Upper lobe of right lung (tissue), 1 donor: ENCODE measurements around the gene WWOX. TPM values are rescaled to one million over a fixed set of nuclear protein-coding genes. Genes with fewer than 3 reads are reported as not detected.

Experiments
- ATAC-seq: fragments of 200-7000 bp; cut with Tn5 transposase; one replicate; pipeline ENCODE4 v1.9.1; 2020; ENCODE audit warnings: mild to moderate bottlenecking, moderate library complexity
- DNase-seq: peaks from one replicate; pipeline ENCODE4 v3.0.0-alpha.2; 2020
- H3K27ac ChIP-seq: fragments of 200-600 bp; one replicate; pipeline ENCODE4 v1.8.0; 2022
- H3K27me3 ChIP-seq: fragments of 200-600 bp; one replicate; pipeline ENCODE4 v1.8.0; 2022; ENCODE audit warnings: mild to moderate bottlenecking
- H3K36me3 ChIP-seq: fragments of 200-600 bp; one replicate; pipeline ENCODE4 v1.8.0; 2022
- H3K4me1 ChIP-seq: fragments of 200-600 bp; one replicate; pipeline ENCODE4 v1.8.0; 2022
- H3K4me3 ChIP-seq: fragments of 200-600 bp; one replicate; pipeline ENCODE4 v1.8.0; 2022; ENCODE audit warnings: mild to moderate bottlenecking
- H3K9me3 ChIP-seq: fragments of 200-600 bp; one replicate; pipeline ENCODE4 v1.8.0; 2022
- intact Hi-C: fragments of 100-400 bp; cut with DNase I; formaldehyde crosslinking; loops from one replicate; pipeline ENCODE4 v1.11.0; 2022
- total RNA-seq: library from RNA; stranded (reverse); fragmentation: NEBNext Ultra II Directional; extraction: Animal tissue kit (Norgen Biotek cat#: 25700); gene quantifications from one replicate; pipeline ENCODE4 v1.2.1, GENCODE V29; 2021
- TF ChIP-seq, protein P1 (sequence below): fragments of 200-600 bp; IDR thresholded peaks from one replicate; pipeline ENCODE4 v1.8.0; 2022; ENCODE audit warnings: antibody characterized with exemption
- donor health status: DM: no; HTN: yes; CAD: no; lungs with severe emphysema.

WWOX gene
- total RNA-seq, 1 donor from 2014 or later = 17.0 TPM

DNA sequence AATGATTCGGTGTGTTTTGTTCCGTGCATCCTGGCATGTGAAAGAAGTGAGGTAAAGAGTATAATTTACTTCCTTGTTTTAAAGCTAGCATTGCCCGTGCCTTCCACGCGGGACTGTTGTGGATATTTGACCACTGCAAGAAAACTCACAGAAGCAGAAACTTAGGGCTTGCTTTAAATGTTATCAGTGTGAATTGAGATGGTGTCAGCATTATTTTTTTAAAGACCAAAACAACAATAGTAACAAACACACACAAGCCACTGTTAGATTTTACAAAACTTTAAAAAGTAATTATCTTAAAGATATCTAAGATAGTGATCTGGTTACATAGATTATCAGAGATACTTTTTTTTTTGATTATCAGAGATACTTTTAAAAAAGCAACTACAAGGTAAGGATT is 47.4 kb downstream of the WWOX start:
- intact Hi-C loops = no loop called here
- H3K9me3 ChIP-seq = no peaks in the 10 kb centered on the region
- H3K36me3 ChIP-seq = no peaks in the 10 kb centered on the region
- TF ChIP-seq, protein P1, sequence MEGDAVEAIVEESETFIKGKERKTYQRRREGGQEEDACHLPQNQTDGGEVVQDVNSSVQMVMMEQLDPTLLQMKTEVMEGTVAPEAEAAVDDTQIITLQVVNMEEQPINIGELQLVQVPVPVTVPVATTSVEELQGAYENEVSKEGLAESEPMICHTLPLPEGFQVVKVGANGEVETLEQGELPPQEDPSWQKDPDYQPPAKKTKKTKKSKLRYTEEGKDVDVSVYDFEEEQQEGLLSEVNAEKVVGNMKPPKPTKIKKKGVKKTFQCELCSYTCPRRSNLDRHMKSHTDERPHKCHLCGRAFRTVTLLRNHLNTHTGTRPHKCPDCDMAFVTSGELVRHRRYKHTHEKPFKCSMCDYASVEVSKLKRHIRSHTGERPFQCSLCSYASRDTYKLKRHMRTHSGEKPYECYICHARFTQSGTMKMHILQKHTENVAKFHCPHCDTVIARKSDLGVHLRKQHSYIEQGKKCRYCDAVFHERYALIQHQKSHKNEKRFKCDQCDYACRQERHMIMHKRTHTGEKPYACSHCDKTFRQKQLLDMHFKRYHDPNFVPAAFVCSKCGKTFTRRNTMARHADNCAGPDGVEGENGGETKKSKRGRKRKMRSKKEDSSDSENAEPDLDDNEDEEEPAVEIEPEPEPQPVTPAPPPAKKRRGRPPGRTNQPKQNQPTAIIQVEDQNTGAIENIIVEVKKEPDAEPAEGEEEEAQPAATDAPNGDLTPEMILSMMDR = no peak
- H3K4me1 ChIP-seq = no peaks in the 10 kb centered on the region
- ATAC-seq (no peak), DNase-seq (no peak)
- no peak overlapping the region for H3K4me3 ChIP-seq
- H3K27ac ChIP-seq = no peak overlapping the region
- no peaks in the 10 kb centered on the region for H3K27me3 ChIP-seq

DNA sequence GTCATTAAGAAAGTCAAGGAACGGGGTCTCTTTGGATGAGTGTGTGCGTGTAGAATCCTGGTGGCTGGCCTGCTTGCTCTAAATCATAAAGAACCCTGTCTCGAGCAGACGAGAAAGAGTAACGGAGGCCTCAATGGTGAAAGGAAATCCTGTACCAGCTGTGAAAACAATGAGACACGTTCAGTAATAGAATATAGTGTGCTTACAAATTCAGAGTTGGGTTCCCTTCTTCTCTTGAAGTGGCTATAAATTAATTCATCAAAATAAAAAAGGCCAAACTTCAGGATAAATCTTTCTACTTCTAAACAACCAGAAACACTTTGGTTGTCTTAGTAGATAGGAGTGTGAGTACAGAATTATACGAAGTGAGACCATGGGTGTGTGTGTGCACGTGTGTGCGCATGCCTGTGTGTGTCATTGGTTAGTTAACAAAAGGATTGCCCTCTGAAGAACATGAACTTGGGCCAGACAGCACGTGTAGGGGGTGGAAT is 48.5 kb downstream of the WWOX start:
- TF ChIP-seq, protein P1 = no peak
- Histone ChIP-seq H3K4me3 (no peak overlapping the region), H3K9me3 (no peaks in the 10 kb centered on the region), H3K36me3 (no peaks in the 10 kb centered on the region), H3K27me3 (no peaks in the 10 kb centered on the region), H3K4me1 (no peaks in the 10 kb centered on the region), H3K27ac (no peak overlapping the region)
- intact Hi-C loops = no loop called here
- DNase-seq (no peak), ATAC-seq (no peak)

- Histone ChIP-seq H3K9me3 (no peaks in the 10 kb centered on the region), H3K27me3 (no peaks in the 10 kb centered on the region), H3K36me3 (no peaks in the 10 kb centered on the region), H3K4me3 (no peak overlapping the region), H3K27ac (no peak overlapping the region), H3K4me1 (no peaks in the 10 kb centered on the region)
- DNase-seq = no peak
- intact Hi-C loops = no loop called here
- TF ChIP-seq, protein P1 = no peak
- ATAC-seq = no peak
Observed at GRCh38 chr16:78150233-78150632, 50.8 kb downstream of the WWOX start.

DNA sequence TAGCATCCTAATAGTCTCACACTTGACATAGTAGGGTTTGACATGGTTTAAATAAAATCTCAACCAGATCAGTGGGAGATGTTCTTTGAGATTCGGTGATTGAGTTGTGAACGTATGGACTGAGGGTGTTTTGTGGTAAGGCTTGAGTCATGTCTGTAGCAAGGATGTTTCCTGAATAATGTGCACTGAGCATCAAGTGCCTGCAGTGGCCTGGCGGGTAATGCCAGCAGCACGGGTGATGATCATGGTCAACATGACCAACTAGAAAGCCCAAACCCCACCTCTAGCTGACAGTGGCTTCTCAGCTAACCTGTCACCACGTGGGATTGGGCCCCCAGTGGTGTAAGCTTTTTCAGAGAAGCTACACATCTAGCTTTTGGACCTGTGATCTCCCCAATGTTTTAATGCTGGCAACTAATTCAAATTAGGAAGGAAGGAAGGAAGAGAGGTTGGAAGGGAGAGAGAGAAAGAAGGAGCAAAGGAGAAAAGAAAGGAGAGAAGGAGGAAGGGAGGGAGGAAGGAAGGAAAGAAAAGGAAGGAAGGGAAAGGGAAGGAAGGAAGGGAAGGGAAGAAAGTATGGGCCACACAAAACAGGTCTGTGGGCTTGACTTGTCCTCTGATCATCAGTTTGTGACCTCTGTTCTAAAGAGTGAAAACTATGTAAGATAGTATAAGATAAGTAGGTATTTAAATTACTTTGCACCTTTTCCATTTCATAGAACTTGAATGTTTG is 55.4 kb downstream of the WWOX start:
- TF ChIP-seq, protein P1 = no peak
- no peak for DNase-seq
- intact Hi-C loops = no loop called here
- no peak for ATAC-seq
- Histone ChIP-seq H3K27me3 (no peaks in the 10 kb centered on the region), H3K9me3 (no peaks in the 10 kb centered on the region), H3K36me3 (no peaks in the 10 kb centered on the region), H3K4me3 (no peak overlapping the region), H3K4me1 (no peaks in the 10 kb centered on the region), H3K27ac (no peak overlapping the region)

DNA sequence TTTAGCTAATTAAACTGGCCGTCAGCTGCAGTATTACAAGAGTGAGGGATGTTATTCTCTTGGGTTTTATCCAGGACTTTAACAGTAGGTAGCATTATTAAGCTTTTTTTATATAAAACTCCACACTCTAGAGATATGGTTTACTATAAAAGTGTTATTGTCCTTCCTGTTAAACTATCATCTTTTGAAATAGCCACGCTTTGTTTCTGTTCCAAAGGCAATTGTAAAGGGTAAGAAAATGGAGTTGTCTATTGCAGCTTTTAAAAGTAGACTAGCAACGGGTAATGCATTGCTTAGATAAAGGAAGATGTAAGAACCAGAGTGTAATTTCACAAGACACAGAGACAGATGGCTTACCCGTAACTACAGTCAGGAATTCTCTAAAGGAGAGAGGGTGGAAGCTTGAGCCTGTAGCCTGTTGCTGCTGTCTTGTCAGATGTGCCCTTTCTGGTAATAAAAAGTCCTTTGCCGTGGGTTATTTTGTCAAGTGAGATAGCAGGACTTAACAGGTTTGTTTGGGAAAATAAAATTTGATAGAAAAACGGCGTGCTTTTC is 56.4 kb downstream of the WWOX start:
- H3K9me3 ChIP-seq = no peaks in the 10 kb centered on the region
- intact Hi-C loops = no loop called here

More for the DNA sequence above, 56.4 kb downstream of the WWOX start:
- ATAC-seq (no peak), DNase-seq (no peak)
- no peaks in the 10 kb centered on the region for H3K36me3 ChIP-seq
- no peaks in the 10 kb centered on the region for H3K27me3 ChIP-seq
- H3K27ac ChIP-seq = no peak overlapping the region
- H3K4me3 ChIP-seq = no peak overlapping the region
- TF ChIP-seq, protein P1 = no peak
- no peaks in the 10 kb centered on the region for H3K4me1 ChIP-seq
